ENCODE results near the gene RNF111.

- TF ChIP-seq HOXA7 (CRISPR knock-in tag; IDR thresholded peaks at IDR 0.05) (no peak), CTCF (IDR thresholded peaks at IDR 0.05) (no peak), HMGXB4 (CRISPR knock-in tag; IDR thresholded peaks at IDR 0.05; ENCODE audit: borderline replicate concordance) (no peak), MAZ (IDR thresholded peaks at IDR 0.05; ENCODE audit: borderline replicate concordance, low read depth, low read length) (no peak), PBX3 (IDR thresholded peaks at IDR 0.05) (no peak), NPAS2 (CRISPR knock-in tag; IDR thresholded peaks at IDR 0.05; ENCODE audit: borderline replicate concordance) (no peak), POLR2A (IDR thresholded peaks at IDR 0.05; ENCODE audit: low read length) (no peak)
These were observed 15.0 kb downstream of the RNF111 start for GRCh38 chr15:59002418-59002859.
